K562 (cell line): ENCODE results near the gene MKS1. TPM values are rescaled to one million over a fixed set of nuclear protein-coding genes. Genes with fewer than 3 reads are reported as not detected.

Source experiments
- ARNT ChIP-seq, 2 experiments: fragments of 450-650 bp; IDR thresholded peaks; 2 replicates each; pipeline ENCODE4 v1.6.1; 2016; ENCODE audit warnings: mild to moderate bottlenecking in 1 of 2
- HNRNPLL ChIP-seq: fragments of 200-400 bp; formaldehyde crosslinking; IDR thresholded peaks from 2 replicates; pipeline ENCODE4 v1.6.1; 2017; ENCODE audit warnings: low read length, low read depth, mild to moderate bottlenecking; ENCODE audit not compliant: poor library complexity, severe bottlenecking
- MAFF ChIP-seq: IDR thresholded peaks from 2 replicates; pipeline ENCODE4 v1.6.1; 2012; ENCODE audit warnings: low read length, improper control_type of control experiment
- MECOM ChIP-seq: fragments of 250-450 bp; sonication (Bioruptor Pico); IDR thresholded peaks from 2 replicates; pipeline ENCODE4 v1.8.0; 2022; ENCODE audit warnings: inconsistent platforms
- TRIM28 ChIP-seq: fragments of 450-650 bp; IDR thresholded peaks from 2 replicates; pipeline ENCODE4 v1.6.1; 2017
- YY1 ChIP-seq, 3 experiments: IDR thresholded peaks; 2 replicates each; pipeline ENCODE4 v1.6.1; 2011; ENCODE audit warnings: low read length in 2 of 3, mild to moderate bottlenecking in 2 of 3, moderate library complexity in 2 of 3, borderline replicate concordance in 1 of 3, control low read depth in 1 of 3, low read depth in 1 of 3; ENCODE audit not compliant: insufficient read depth in 3 of 3, insufficient replicate concordance in 2 of 3, control insufficient read depth in 1 of 3, insufficient read length in 1 of 3; ENCODE audit errors: extremely low read depth in 1 of 3
- ZNF384 ChIP-seq: IDR thresholded peaks from 2 replicates; pipeline ENCODE4 v1.6.1; 2012; ENCODE audit warnings: low read depth, low read length, improper control_type of control experiment
- ZNF584 ChIP-seq: fragments of 200-800 bp; sonication (Bioruptor generic); IDR thresholded peaks from 2 replicates; pipeline ENCODE4 v1.6.1; 2016; ENCODE audit warnings: low read depth, mild to moderate bottlenecking, missing genetic modification characterization, missing compliant biosample characterization
- polyA plus RNA-seq, 8 experiments: library from polyadenylated mRNA; depleted of rRNA in 4 of 8; stranded (reverse) in 5 of 8; unstranded in 3 of 8; fragments of >200 nt; fragmentation: Nextera tagmentation in 2 of 8; fragmentation: Illumina TruSeq in 1 of 8; extraction: Ambion mirVana in 2 of 8; extraction: Trizol in 1 of 8; gene quantifications; 2 replicates each; pipeline versions ENCODE4 v1.2.1 to v1.2.3, GENCODE V29; 2011 to 2014; ENCODE audit warnings: inconsistent platforms in 1 of 8, missing spikeins in 1 of 8
- total RNA-seq, 7 experiments: library from RNA; depleted of rRNA in 6 of 7; stranded (reverse); fragments of >200 nt in 6 of 7; fragmentation: Illumina TruSeq in 2 of 7; extraction: Trizol in 2 of 7; gene quantifications; 2 replicates each; pipeline versions ENCODE4 v1.2.1 to v1.2.3, GENCODE V29; 2011 to 2021; ENCODE audit warnings: low replicate concordance in 1 of 7
- TF ChIP-seq, protein P1 (sequence below), 2 experiments: fragments of 450-650 bp; conservative IDR thresholded peaks; 2 replicates each; pipeline ENCODE4 v1.6.1; 2017; ENCODE audit warnings: mild to moderate bottlenecking in 2 of 2, moderate library complexity in 2 of 2
- TF ChIP-seq, protein P2 (sequence below): sonication (generic); formaldehyde crosslinking; IDR thresholded peaks from 2 replicates; pipeline ENCODE4 v1.8.0; 2022; ENCODE audit warnings: mild to moderate bottlenecking, missing genetic modification reagents
- TF ChIP-seq, protein P3 (sequence below), 2 experiments: fragments of 450-650 bp; IDR thresholded peaks; 2 replicates each; pipeline ENCODE4 v1.6.1; 2016; ENCODE audit warnings: mild to moderate bottlenecking in 2 of 2, borderline replicate concordance in 1 of 2, low read depth in 1 of 2, moderate library complexity in 1 of 2

MKS1 gene
- total and polyA plus RNA-seq, 9 of the 15 experiments (the other 6 are each of a cell fraction or from before 2014, with no cell fraction given), result 16.3 to 31.0 (median 25.9) TPM

DNA sequence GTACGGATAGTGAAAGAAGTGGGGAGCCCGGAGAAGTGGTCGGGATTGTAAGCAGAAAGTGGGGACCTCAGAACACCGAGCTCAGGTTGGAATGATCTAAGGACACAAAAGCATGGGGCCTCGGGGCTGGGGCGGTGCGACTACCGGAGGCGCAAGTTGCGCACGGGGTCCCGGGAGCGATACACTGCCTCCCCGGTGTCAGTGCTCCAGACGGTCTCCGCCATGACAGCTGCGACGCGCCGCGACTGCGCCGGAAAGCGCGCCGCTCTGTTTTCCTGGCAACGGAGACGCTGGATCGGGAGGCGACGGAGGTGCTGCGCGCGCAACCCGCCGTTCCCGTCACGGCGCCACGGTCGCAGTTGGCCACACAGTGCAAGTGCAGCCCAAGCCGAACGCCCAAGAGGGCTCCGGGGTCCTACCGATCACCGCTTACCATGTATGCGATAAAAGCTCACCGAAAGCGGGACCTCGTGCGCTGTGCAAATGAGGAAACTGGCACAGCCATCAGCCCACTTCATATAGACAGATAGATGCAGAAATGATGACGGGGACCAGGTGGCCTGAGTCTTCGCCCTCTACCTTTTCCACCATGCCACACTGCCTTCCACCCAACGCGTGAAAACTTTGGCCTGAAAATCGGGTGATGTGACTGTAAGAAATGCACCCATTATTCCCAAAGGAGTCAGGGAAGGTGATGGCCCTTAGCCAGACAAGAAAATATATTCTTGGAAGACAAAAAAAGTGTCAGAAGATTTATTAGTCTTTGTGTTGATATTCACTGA, at the start of gene MKS1 (continued):
- TF ChIP-seq, protein P1, sequence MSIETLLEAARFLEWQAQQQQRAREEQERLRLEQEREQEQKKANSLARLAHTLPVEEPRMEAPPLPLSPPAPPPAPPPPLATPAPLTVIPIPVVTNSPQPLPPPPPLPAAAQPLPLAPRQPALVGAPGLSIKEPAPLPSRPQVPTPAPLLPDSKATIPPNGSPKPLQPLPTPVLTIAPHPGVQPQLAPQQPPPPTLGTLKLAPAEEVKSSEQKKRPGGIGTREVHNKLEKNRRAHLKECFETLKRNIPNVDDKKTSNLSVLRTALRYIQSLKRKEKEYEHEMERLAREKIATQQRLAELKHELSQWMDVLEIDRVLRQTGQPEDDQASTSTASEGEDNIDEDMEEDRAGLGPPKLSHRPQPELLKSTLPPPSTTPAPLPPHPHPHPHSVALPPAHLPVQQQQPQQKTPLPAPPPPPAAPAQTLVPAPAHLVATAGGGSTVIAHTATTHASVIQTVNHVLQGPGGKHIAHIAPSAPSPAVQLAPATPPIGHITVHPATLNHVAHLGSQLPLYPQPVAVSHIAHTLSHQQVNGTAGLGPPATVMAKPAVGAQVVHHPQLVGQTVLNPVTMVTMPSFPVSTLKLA (conservative IDR thresholded peaks at IDR 0.05), result peak; percentile 63 to 81; a peak in 3 of 4 replicates
- TF ChIP-seq TRIM28 (no peak), MECOM (no peak), MAFF (no peak), YY1 (IDR thresholded peaks at IDR 0.05; ENCODE audit: borderline replicate concordance in 1 of 3, control insufficient read depth in 1 of 3, extremely low read depth in 1 of 3, insufficient read depth in 3 of 3, insufficient read length in 1 of 3, insufficient replicate concordance in 2 of 3, low read depth in 1 of 3, low read length in 2 of 3) (peak; percentile 84 to 97 (median 96)), ZNF584 (CRISPR knock-in tag) (peak; percentile 88), ARNT (IDR thresholded peaks at IDR 0.05) (no peak), HNRNPLL (peak; percentile 91), ZNF384 (no peak)
- TF ChIP-seq, protein P2, sequence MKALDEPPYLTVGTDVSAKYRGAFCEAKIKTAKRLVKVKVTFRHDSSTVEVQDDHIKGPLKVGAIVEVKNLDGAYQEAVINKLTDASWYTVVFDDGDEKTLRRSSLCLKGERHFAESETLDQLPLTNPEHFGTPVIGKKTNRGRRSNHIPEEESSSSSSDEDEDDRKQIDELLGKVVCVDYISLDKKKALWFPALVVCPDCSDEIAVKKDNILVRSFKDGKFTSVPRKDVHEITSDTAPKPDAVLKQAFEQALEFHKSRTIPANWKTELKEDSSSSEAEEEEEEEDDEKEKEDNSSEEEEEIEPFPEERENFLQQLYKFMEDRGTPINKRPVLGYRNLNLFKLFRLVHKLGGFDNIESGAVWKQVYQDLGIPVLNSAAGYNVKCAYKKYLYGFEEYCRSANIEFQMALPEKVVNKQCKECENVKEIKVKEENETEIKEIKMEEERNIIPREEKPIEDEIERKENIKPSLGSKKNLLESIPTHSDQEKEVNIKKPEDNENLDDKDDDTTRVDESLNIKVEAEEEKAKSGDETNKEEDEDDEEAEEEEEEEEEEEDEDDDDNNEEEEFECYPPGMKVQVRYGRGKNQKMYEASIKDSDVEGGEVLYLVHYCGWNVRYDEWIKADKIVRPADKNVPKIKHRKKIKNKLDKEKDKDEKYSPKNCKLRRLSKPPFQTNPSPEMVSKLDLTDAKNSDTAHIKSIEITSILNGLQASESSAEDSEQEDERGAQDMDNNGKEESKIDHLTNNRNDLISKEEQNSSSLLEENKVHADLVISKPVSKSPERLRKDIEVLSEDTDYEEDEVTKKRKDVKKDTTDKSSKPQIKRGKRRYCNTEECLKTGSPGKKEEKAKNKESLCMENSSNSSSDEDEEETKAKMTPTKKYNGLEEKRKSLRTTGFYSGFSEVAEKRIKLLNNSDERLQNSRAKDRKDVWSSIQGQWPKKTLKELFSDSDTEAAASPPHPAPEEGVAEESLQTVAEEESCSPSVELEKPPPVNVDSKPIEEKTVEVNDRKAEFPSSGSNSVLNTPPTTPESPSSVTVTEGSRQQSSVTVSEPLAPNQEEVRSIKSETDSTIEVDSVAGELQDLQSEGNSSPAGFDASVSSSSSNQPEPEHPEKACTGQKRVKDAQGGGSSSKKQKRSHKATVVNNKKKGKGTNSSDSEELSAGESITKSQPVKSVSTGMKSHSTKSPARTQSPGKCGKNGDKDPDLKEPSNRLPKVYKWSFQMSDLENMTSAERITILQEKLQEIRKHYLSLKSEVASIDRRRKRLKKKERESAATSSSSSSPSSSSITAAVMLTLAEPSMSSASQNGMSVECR (CRISPR knock-in tag), result peak; percentile 86
- TF ChIP-seq, protein P3, sequence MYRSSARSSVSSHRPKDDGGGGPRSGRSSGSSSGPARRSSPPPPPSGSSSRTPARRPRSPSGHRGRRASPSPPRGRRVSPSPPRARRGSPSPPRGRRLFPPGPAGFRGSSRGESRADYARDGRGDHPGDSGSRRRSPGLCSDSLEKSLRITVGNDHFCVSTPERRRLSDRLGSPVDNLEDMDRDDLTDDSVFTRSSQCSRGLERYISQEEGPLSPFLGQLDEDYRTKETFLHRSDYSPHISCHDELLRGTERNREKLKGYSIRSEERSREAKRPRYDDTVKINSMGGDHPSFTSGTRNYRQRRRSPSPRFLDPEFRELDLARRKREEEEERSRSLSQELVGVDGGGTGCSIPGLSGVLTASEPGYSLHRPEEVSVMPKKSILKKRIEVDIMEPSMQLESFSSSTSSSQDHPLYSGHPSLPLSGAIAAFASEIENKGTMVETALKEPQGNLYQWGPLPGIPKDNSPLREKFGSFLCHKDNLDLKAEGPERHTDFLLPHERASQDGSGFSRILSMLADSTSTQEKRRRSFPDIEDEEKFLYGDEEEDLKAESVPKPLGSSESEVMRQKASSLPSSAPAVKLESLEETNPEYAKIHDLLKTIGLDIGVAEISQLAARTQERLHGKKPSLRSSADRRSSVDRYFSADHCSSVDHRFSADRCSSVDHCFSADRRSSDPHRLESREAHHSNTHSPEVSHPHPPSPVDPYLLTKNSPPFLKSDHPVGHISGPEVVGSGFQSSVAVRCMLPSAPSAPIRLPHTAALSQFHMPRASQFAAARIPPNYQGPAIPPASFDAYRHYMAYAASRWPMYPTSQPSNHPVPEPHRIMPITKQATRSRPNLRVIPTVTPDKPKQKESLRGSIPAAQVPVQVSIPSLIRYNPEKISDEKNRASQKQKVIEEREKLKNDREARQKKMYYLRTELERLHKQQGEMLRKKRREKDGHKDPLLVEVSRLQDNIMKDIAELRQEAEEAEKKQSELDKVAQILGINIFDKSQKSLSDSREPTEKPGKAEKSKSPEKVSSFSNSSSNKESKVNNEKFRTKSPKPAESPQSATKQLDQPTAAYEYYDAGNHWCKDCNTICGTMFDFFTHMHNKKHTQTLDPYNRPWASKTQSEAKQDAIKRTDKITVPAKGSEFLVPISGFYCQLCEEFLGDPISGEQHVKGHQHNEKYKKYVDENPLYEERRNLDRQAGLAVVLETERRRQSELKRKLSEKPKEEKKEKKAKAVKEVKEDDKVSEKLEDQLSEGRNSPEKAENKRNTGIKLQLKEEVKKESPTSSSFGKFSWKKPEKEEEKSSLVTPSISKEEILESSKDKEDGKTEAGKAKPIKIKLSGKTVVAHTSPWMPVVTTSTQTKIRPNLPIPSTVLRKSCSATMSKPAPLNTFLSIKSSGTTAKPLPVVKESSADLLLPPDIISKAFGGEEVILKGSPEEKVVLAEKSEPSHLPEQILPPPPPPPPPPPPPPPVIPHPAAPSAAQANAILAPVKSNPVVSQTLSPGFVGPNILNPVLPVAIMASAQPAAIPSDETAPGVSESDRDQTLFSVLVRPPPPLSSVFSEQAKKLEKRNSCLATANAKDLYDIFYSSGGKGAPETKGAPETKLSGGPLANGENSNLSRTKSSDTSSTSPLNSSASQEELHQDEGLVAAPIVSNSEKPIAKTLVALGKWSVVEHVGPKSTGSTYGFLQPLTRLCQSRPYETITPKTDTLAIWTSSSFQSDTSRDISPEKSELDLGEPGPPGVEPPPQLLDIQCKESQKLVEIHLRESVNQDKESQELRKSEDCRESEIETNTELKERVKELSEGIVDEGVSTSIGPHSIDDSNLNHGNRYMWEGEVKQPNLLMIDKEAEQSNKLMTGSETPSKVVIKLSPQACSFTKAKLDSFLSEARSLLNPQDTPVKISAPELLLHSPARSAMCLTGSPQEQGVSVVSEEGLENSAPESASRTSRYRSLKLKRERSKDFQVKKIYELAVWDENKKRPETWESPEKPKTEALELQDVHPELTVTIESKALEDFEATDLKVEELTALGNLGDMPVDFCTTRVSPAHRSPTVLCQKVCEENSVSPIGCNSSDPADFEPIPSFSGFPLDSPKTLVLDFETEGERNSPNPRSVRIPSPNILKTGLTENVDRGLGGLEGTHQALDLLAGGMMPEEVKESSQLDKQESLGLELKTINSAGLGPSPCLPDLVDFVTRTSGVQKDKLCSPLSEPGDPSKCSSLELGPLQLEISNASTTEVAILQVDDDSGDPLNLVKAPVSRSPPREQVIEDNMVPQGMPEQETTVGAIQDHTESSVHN (IDR thresholded peaks at IDR 0.05; ENCODE audit: borderline replicate concordance in 1 of 2, low read depth in 1 of 2), result no peak
